Effector memory CD4-positive, alpha-beta T cell (primary cell): ENCODE data around the gene ACRBP.

Source experiments
- DNase-seq, 3 donors: peaks; one replicate each; pipeline ENCODE4 v3.0.0-alpha.2; 2020
- H3K27ac ChIP-seq: 2 replicates; pipeline ENCODE4 v1.7.0; 2013; ENCODE audit warnings: mild to moderate bottlenecking, low read length, moderate library complexity; ENCODE audit not compliant: insufficient read depth, poor library complexity, severe bottlenecking
- H3K27me3 ChIP-seq: replicated peaks from 2 replicates; pipeline ENCODE4 v1.7.0; 2013; ENCODE audit warnings: mild to moderate bottlenecking, low read length; ENCODE audit not compliant: insufficient read depth, control insufficient read depth, poor library complexity, severe bottlenecking
- H3K36me3 ChIP-seq: 2 replicates; pipeline ENCODE4 v1.7.0; 2013; ENCODE audit warnings: mild to moderate bottlenecking, low read length, moderate library complexity; ENCODE audit not compliant: control insufficient read depth, insufficient read depth
- H3K4me1 ChIP-seq: 2 replicates; pipeline ENCODE4 v1.7.0; 2013; ENCODE audit warnings: low read length, mild to moderate bottlenecking; ENCODE audit not compliant: control insufficient read depth, insufficient read depth, poor library complexity, severe bottlenecking
- H3K4me3 ChIP-seq: 2 replicates; pipeline ENCODE4 v1.7.0; 2013; ENCODE audit warnings: low read length, low read depth, mild to moderate bottlenecking; ENCODE audit not compliant: insufficient read depth, poor library complexity, severe bottlenecking
- H3K9me3 ChIP-seq: 2 replicates; pipeline ENCODE4 v1.7.0; 2013; ENCODE audit warnings: mild to moderate bottlenecking, low read length, moderate library complexity; ENCODE audit not compliant: control insufficient read depth

ACRBP gene

GRCh38 chr12:6635856-6636531 is 11.2 kb downstream of the ACRBP start, which contains the start of gene LPAR5:
TSS of gene LPAR5 (minus strand) at chr12:6635959. CDS start at chr12:6621248, 14,711 bp downstream.
- no peaks in the 10 kb centered on the region for H3K27me3 ChIP-seq
- H3K9me3 ChIP-seq, result no peaks in the 10 kb centered on the region
- H3K4me1 ChIP-seq, result peaks cover 30% of the 10 kb centered on the region
- DNase-seq, result no peak
- H3K27ac ChIP-seq, result peak within 1 kb of the TSS; percentile 46
- H3K36me3 ChIP-seq, result no peaks in the 10 kb centered on the region
- H3K4me3 ChIP-seq, result peak within 1 kb of the TSS; percentile 29

- Histone ChIP-seq H3K36me3 (no peaks in the 10 kb centered on the region), H3K4me1 (peaks cover 36% of the 10 kb centered on the region), H3K9me3 (no peaks in the 10 kb centered on the region), H3K4me3 (peak overlapping the region; percentile 29), H3K27me3 (no peaks in the 10 kb centered on the region), H3K27ac (peak overlapping the region; percentile 46)
- no peak for DNase-seq
Measured at GRCh38 chr12:6635375-6635855, 11.8 kb downstream of the ACRBP start.

GRCh38 chr12:6632026-6632983 is 14.9 kb downstream of the ACRBP start:
- Histone ChIP-seq H3K36me3 (no peaks in the 10 kb centered on the region), H3K27me3 (no peaks in the 10 kb centered on the region), H3K27ac (peak overlapping the region; percentile 64), H3K4me1 (peaks cover 36% of the 10 kb centered on the region), H3K4me3 (peak overlapping the region; percentile 44), H3K9me3 (no peaks in the 10 kb centered on the region)
- DNase-seq, result peak in 1 of 3 donors; percentile 16

GRCh38 chr12:6631549-6631961 is 15.7 kb downstream of the ACRBP start:
- Histone ChIP-seq H3K4me3 (peak overlapping the region; percentile 44), H3K27ac (peak overlapping the region; percentile 64), H3K36me3 (no peaks in the 10 kb centered on the region), H3K4me1 (peaks cover 36% of the 10 kb centered on the region), H3K9me3 (no peaks in the 10 kb centered on the region), H3K27me3 (no peaks in the 10 kb centered on the region)
- no peak for DNase-seq

GRCh38 chr12:6630736-6631135 is 16.5 kb downstream of the ACRBP start:
- peak overlapping the region; percentile 44 for H3K4me3 ChIP-seq
- DNase-seq, result no peak
- H3K27ac ChIP-seq, result peak overlapping the region; percentile 18
- peaks cover 29% of the 10 kb centered on the region for H3K4me1 ChIP-seq
- H3K9me3 ChIP-seq, result no peaks in the 10 kb centered on the region
- no peaks in the 10 kb centered on the region for H3K36me3 ChIP-seq
- no peaks in the 10 kb centered on the region for H3K27me3 ChIP-seq

- H3K36me3 ChIP-seq, result no peaks in the 10 kb centered on the region
Measured at GRCh38 chr12:6627616-6628015, 19.6 kb downstream of the ACRBP start.

GRCh38 chr12:6626654-6627283 is 20.5 kb downstream of the ACRBP start:
- peaks cover 13% of the 10 kb centered on the region for H3K4me1 ChIP-seq
- H3K4me3 ChIP-seq, result no peak overlapping the region
- H3K36me3 ChIP-seq, result no peaks in the 10 kb centered on the region
- DNase-seq, result no peak
- H3K9me3 ChIP-seq, result no peaks in the 10 kb centered on the region
- no peaks in the 10 kb centered on the region for H3K27me3 ChIP-seq
- peak overlapping the region; percentile 5 for H3K27ac ChIP-seq

More at GRCh38 chr12:6627616-6628015, 19.6 kb downstream of the ACRBP start:
- no peak for DNase-seq
- Histone ChIP-seq H3K4me1 (peaks cover 22% of the 10 kb centered on the region), H3K27ac (peak overlapping the region; percentile 5), H3K27me3 (no peaks in the 10 kb centered on the region), H3K4me3 (peak overlapping the region; percentile 48), H3K9me3 (no peaks in the 10 kb centered on the region)

GRCh38 chr12:6620885-6621274 is 26.4 kb downstream of the ACRBP start:
- no peak overlapping the region for H3K27ac ChIP-seq
- H3K4me1 ChIP-seq, result peaks cover 6% of the 10 kb centered on the region
- no peaks in the 10 kb centered on the region for H3K9me3 ChIP-seq
- no peaks in the 10 kb centered on the region for H3K27me3 ChIP-seq
- peaks cover 7% of the 10 kb centered on the region for H3K36me3 ChIP-seq
- no peak for DNase-seq
- peak overlapping the region; percentile 29 for H3K4me3 ChIP-seq

- H3K4me1 ChIP-seq, result peaks cover 6% of the 10 kb centered on the region
- no peaks in the 10 kb centered on the region for H3K9me3 ChIP-seq
- H3K27ac ChIP-seq, result no peak overlapping the region
- H3K36me3 ChIP-seq, result peaks cover 7% of the 10 kb centered on the region
- DNase-seq, result peak in 1 of 3 donors; percentile 32
- H3K4me3 ChIP-seq, result peak overlapping the region; percentile 29
- no peaks in the 10 kb centered on the region for H3K27me3 ChIP-seq
Measured at GRCh38 chr12:6620137-6620884, 26.9 kb downstream of the ACRBP start.
